GM12878 (cell line): ENCODE results near the gene SHROOM2. TPM values are rescaled to one million over a fixed set of nuclear protein-coding genes. Genes with fewer than 3 reads are reported as not detected.

Experiments
- ATAC-seq: fragments of 200-7000 bp; cut with Tn5 transposase; 3 replicates; pipeline ENCODE4 v1.9.1; 2020; ENCODE audit warnings: mild to moderate bottlenecking, moderate library complexity
- BruUV-seq: library from RNA; stranded (reverse); fragments of 400-500 nt; replicated peaks from 2 replicates; lab custom pipeline; 2021; lab: Mats Ljungman, UMichigan
- CTCF ChIA-PET: fragments of 300-600 bp; sonication (Branson Sonifier 250); formaldehyde crosslinking; extraction: SDS; loops from one replicate; lab custom pipeline; 2021; ENCODE audit warnings: inconsistent platforms; lab: Yijun Ruan, JAX
- POLR2A ChIA-PET: fragments of 350-600 bp; formaldehyde crosslinking; extraction: SDS; loops from one replicate; lab custom pipeline; 2021; ENCODE audit warnings: inconsistent platforms; lab: Charles Lee
- RAD21 ChIA-PET: fragments of 300-600 bp; sonication (Branson Sonifier 250); formaldehyde crosslinking; loops from one replicate; lab custom pipeline; 2023; ENCODE audit warnings: antibody characterized with exemption; ENCODE audit not compliant: unreplicated experiment; lab: Charles Lee
- SMC1A ChIA-PET: fragments of 300-600 bp; sonication (Branson Sonifier 250); formaldehyde crosslinking; loops from one replicate; lab custom pipeline; 2023; ENCODE audit not compliant: unreplicated experiment, uncharacterized antibody; lab: Charles Lee
- DNase-seq: peaks from one replicate; pipeline ENCODE4 v3.0.0-alpha.2; 2011; ENCODE audit warnings: low read depth, low spot score
- FAIRE-seq: peaks from 3 replicates; lab custom pipeline; 2011; peaks lifted over from hg19 to GRCh38; lab: Jason Lieb, UNC
- H2AFZ ChIP-seq: 2 replicates; pipeline ENCODE4 v1.6.0; 2011; ENCODE audit warnings: low read depth, low read length, control low read depth; ENCODE audit not compliant: control insufficient read depth
- H3K27ac ChIP-seq: 2 replicates; pipeline ENCODE4 v1.5.1; 2011; ENCODE audit warnings: control low read depth; ENCODE audit not compliant: control insufficient read depth, insufficient read depth
- H3K27me3 ChIP-seq, 2 experiments: replicated peaks in 1 of 2; 2 replicates each; pipeline versions ENCODE4 v1.6.0 to v1.6.1; 2011; ENCODE audit warnings: low read length in 1 of 2; ENCODE audit not compliant: control insufficient read depth in 2 of 2, insufficient read depth in 2 of 2
- H3K36me3 ChIP-seq, 2 experiments: 2 replicates each; pipeline ENCODE4 v1.5.1; 2011; ENCODE audit warnings: low read length in 1 of 2; ENCODE audit not compliant: control insufficient read depth in 2 of 2, insufficient read depth in 2 of 2
- H3K4me1 ChIP-seq: 2 replicates; pipeline ENCODE4 v1.6.1; 2011; ENCODE audit warnings: mild to moderate bottlenecking, low read length, moderate library complexity, mixed read lengths; ENCODE audit not compliant: control insufficient read depth, insufficient read depth
- H3K4me2 ChIP-seq: 2 replicates; pipeline ENCODE4 v1.6.0; 2011; ENCODE audit warnings: control low read depth; ENCODE audit not compliant: control insufficient read depth, insufficient read depth
- H3K4me3 ChIP-seq: fragments of 200-600 bp; sonication (generic); 2 replicates; pipeline ENCODE4 v1.5.1; 2016
- H3K79me2 ChIP-seq: 2 replicates; pipeline ENCODE4 v1.6.0; 2011; ENCODE audit warnings: low read length; ENCODE audit not compliant: control insufficient read depth, insufficient read depth
- H3K9ac ChIP-seq: 2 replicates; pipeline ENCODE4 v1.8.0; 2011; ENCODE audit warnings: low read length, control low read depth, mixed read lengths; ENCODE audit not compliant: control insufficient read depth, insufficient read depth
- H3K9me3 ChIP-seq: replicated peaks from 3 replicates; pipeline ENCODE4 v1.5.1; 2011; ENCODE audit warnings: mild to moderate bottlenecking, low read length; ENCODE audit not compliant: control insufficient read depth, insufficient read depth
- H4K20me1 ChIP-seq: 2 replicates; pipeline ENCODE4 v1.6.0; 2011; ENCODE audit not compliant: control insufficient read depth, insufficient read depth
- CREM ChIP-seq: IDR thresholded peaks from 2 replicates; pipeline ENCODE4 v1.6.1; 2014; ENCODE audit warnings: antibody characterized with exemption, low read depth
- ESRRA ChIP-seq: IDR thresholded peaks from 2 replicates; pipeline ENCODE4 v1.6.1; 2012; ENCODE audit warnings: mild to moderate bottlenecking, low read length, improper control_type of control experiment
- POLR2AphosphoS5 ChIP-seq: IDR thresholded peaks from 2 replicates; pipeline ENCODE4 v1.6.1; 2011; ENCODE audit warnings: mild to moderate bottlenecking, low read length, inconsistent platforms
- ZBED1 ChIP-seq: IDR thresholded peaks from 2 replicates; pipeline ENCODE4 v1.6.1; 2016; ENCODE audit warnings: borderline replicate concordance
- ZZZ3 ChIP-seq: IDR thresholded peaks from 2 replicates; pipeline ENCODE4 v1.6.1; 2011; ENCODE audit warnings: low read depth; ENCODE audit not compliant: control insufficient read depth, insufficient read length
- WGBS: methylation state at CpG from one replicate; pipeline ENCODE4 v1.1.6; 2016; ENCODE audit warnings: low lambda C conversion rate; ENCODE audit not compliant: insufficient replicate concordance, insufficient coverage; ENCODE audit errors: missing lambda C conversion rate; 5-methylcytosine and 5-hydroxymethylcytosine counted together
- in situ Hi-C: fragments of 300-500 bp; cut with MboI; formaldehyde crosslinking; loops from 9 replicates; pipeline ENCODE4 v1.14.3; 2018; ENCODE audit warnings: mixed read lengths
- intact Hi-C: fragments of 100-400 bp; cut with micrococcal nuclease; formaldehyde crosslinking; loops from one replicate; pipeline ENCODE4 v1.14.2; 2022; ENCODE audit not compliant: unreplicated experiment
- polyA plus RNA-seq, 11 experiments: library from polyadenylated mRNA; depleted of rRNA in 4 of 11; unstranded in 6 of 11; stranded (reverse) in 5 of 11; fragments of >200 nt; fragmentation: Nextera tagmentation in 4 of 11; fragmentation: Illumina TruSeq in 1 of 11; extraction: Ambion mirVana in 4 of 11; extraction: Trizol in 1 of 11; gene quantifications; 1 replicate in 1 of 11; 2 replicates in 10 of 11; pipeline versions ENCODE4 v1.2.1 to v1.2.3, GENCODE V29; 2011 to 2016; ENCODE audit warnings: inconsistent platforms in 2 of 11, missing spikeins in 2 of 11, low read depth in 1 of 11
- total RNA-seq, 4 experiments: library from RNA; depleted of rRNA in 3 of 4; stranded (reverse); fragments of >200 nt in 3 of 4; fragmentation: Illumina TruSeq in 1 of 4; extraction: Trizol in 1 of 4; gene quantifications; 2 replicates each; pipeline versions ENCODE4 v1.2.1 to v1.2.3, GENCODE V29; 2013 to 2021
- TF ChIP-seq, protein P1 (sequence below), 3 experiments: IDR thresholded peaks in 2 of 3; conservative IDR thresholded peaks in 1 of 3; 2 replicates each; pipeline ENCODE4 v1.5.1; 2011; ENCODE audit warnings: low read depth in 3 of 3, low read length in 3 of 3, mild to moderate bottlenecking in 3 of 3, control low read depth in 2 of 3, moderate library complexity in 2 of 3, inconsistent platforms in 1 of 3, mixed read lengths in 1 of 3; ENCODE audit not compliant: control insufficient read depth in 2 of 3, insufficient read depth in 1 of 3; ENCODE audit errors: extremely low read depth in 1 of 3
- TF ChIP-seq, protein P2 (sequence below): fragments of 150-350 bp; IDR thresholded peaks from 2 replicates; pipeline ENCODE4 v1.6.1; 2014; ENCODE audit warnings: mild to moderate bottlenecking, low read depth, low read length
- TF ChIP-seq, protein P3 (sequence below): fragments of 450-650 bp; IDR thresholded peaks from 2 replicates; pipeline ENCODE4 v1.6.1; 2017; ENCODE audit warnings: low read depth, mild to moderate bottlenecking, moderate library complexity

Gene SHROOM2
- total and polyA plus RNA-seq, 10 of the 15 experiments (the other 5 are each of a cell fraction or from before 2014, with no cell fraction given) = under 0.01 to 0.15 (median 0.09) TPM; not detected in 2

DNA sequence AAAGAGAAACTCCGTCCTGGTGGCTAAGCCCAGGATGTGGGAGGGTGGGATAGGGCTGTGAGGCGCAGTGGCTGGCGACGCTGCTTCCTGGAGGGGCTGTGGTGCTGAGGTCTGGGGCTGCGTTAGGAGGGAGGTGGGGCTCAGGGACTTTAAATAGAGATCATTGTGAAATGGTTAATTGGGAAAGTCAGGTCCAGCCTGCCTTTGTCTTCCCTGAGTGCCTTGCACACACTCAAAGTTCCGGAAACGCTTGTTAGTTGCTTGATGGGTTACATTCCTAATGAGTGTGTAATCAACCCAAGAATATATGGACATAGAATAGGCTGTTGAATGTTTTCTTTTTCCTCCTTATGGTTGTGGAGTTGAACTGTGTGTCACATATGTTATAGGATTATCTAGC lies 125.3 kb downstream of the SHROOM2 start:
- ChIA-PET POLR2A (no interaction called here), SMC1A (interaction anchor here (1.2 kb wide), 1 partner anchor 9 kb away, joined by 4 read pairs; no protein-coding TSS in a partner anchor), CTCF (no interaction called here), RAD21 (no interaction called here)
- Histone ChIP-seq H3K4me1 (no peaks in the 10 kb centered on the region), H3K9me3 (no peaks in the 10 kb centered on the region), H3K9ac (no peak overlapping the region), H3K27ac (no peak overlapping the region), H3K36me3 (no peaks in the 10 kb centered on the region), H3K27me3 (no peaks in the 10 kb centered on the region; a peak in 1 of 4 replicates), H4K20me1 (no peaks in the 10 kb centered on the region), H2AFZ (no peak overlapping the region), H3K4me3 (no peak overlapping the region), H3K4me2 (no peak overlapping the region), H3K79me2 (no peaks in the 10 kb centered on the region)
- intact Hi-C loops (no loop called here), in situ Hi-C loops (no loop called here)
- TF ChIP-seq POLR2AphosphoS5 (no peak), ZZZ3 (no peak), ZBED1 (no peak), ESRRA (no peak), CREM (no peak)
- TF ChIP-seq, protein P1, sequence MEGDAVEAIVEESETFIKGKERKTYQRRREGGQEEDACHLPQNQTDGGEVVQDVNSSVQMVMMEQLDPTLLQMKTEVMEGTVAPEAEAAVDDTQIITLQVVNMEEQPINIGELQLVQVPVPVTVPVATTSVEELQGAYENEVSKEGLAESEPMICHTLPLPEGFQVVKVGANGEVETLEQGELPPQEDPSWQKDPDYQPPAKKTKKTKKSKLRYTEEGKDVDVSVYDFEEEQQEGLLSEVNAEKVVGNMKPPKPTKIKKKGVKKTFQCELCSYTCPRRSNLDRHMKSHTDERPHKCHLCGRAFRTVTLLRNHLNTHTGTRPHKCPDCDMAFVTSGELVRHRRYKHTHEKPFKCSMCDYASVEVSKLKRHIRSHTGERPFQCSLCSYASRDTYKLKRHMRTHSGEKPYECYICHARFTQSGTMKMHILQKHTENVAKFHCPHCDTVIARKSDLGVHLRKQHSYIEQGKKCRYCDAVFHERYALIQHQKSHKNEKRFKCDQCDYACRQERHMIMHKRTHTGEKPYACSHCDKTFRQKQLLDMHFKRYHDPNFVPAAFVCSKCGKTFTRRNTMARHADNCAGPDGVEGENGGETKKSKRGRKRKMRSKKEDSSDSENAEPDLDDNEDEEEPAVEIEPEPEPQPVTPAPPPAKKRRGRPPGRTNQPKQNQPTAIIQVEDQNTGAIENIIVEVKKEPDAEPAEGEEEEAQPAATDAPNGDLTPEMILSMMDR (IDR thresholded peaks at IDR 0.05 in 2 of 3, conservative IDR thresholded peaks at IDR 0.05 in 1 of 3; ENCODE audit: control insufficient read depth in 2 of 3, extremely low read depth in 1 of 3, insufficient read depth in 1 of 3, low read depth in 3 of 3, low read length in 3 of 3) = no peak
- TF ChIP-seq, protein P2, sequence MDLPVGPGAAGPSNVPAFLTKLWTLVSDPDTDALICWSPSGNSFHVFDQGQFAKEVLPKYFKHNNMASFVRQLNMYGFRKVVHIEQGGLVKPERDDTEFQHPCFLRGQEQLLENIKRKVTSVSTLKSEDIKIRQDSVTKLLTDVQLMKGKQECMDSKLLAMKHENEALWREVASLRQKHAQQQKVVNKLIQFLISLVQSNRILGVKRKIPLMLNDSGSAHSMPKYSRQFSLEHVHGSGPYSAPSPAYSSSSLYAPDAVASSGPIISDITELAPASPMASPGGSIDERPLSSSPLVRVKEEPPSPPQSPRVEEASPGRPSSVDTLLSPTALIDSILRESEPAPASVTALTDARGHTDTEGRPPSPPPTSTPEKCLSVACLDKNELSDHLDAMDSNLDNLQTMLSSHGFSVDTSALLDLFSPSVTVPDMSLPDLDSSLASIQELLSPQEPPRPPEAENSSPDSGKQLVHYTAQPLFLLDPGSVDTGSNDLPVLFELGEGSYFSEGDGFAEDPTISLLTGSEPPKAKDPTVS = no peak
- TF ChIP-seq, protein P3, sequence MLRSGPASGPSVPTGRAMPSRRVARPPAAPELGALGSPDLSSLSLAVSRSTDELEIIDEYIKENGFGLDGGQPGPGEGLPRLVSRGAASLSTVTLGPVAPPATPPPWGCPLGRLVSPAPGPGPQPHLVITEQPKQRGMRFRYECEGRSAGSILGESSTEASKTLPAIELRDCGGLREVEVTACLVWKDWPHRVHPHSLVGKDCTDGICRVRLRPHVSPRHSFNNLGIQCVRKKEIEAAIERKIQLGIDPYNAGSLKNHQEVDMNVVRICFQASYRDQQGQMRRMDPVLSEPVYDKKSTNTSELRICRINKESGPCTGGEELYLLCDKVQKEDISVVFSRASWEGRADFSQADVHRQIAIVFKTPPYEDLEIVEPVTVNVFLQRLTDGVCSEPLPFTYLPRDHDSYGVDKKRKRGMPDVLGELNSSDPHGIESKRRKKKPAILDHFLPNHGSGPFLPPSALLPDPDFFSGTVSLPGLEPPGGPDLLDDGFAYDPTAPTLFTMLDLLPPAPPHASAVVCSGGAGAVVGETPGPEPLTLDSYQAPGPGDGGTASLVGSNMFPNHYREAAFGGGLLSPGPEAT = no peak
- ATAC-seq (no peak), FAIRE-seq (no peak), DNase-seq (no peak)
- BruUV-seq = no TSS peak
- WGBS = 41% methylated on average over 7 of the region's 7 CpGs
